ENCODE measurements around the gene GNAT3.

GNAT3 gene

DNA sequence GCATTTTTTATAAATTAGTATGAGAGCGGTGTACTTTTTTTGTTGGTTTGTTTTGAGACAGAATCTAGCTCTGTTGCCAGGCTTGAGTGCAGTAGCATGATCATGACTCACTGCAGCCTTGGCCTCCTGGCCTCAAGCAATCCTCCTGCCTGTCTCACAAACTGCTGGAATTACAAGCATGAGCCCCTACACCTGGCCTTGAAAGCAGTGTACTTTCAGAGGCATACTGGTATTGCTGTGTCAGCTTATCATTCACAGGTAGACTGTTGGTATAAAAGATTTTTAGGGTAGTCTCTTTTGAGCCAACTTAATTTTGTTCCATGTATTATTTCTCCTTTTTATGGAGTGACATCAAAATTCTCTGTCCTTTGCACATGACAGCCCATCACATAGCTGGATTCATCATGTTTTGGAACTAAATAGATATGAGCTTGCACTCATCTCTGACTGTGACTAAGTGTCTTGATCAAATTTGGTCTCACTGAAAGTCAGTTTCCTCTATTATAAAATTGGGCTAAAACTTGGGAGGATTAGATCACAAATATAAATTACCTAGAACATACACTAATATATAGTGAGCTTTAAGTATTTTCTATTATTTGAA lies 12.4 kb downstream of the GNAT3 start:
- peak; percentile 60 for DNase-seq

DNA sequence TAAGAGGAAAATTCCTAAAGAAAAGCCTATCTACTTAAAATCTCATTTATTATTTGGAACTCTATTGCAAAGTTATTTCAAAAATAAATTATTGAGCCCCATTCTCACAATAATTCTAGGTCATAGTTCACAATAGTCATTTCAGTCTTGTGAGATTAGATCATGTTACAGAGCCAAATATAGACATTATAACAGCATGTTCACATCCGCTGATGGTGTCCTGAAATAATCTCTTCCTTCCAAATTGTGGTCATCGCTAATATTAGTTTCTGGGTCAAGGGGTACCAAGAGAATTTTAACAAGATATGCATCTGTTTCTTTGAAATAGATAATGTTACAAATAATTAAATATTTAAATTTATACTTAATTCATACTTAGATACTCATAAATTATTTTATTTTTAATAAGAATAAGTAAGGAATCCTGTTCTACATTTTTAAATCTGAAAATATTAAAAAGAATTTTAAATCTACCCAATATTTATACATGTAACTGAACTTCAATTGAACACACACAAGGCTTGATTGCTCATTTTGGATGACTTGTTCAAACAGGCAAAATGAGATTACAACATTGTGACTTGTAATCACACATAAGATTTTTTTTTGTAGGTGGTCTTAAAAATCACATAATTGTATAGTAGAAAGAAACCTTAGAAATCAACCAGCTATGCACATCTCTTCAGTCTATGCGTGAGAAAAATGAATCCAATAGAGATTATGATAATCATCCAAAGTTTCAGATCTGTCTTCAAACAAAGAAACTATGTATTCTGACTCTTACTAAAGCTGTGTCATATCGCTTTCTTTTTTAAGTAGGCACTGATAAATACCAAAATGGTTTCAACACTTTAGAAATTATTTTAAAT lies 13.1 kb downstream of the GNAT3 start:
- DNase-seq, result no peak

DNA sequence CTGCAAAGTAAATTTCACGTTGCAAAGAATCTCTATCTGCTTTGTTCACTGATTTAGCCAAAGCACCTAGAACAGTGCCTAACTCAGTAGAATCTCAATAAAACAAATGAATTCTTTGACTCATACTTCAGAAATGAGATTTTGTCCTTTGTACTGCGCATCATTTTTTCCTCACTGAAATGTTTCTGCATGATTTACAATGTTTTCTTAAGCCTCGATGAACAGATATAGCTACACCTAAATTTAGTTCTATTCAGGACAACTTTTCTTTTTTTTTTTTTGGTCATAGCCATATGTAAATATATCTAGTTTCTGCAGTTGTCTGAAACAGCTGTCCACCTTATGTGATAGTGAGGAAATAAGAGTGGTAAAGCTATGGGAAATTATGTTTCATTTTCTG lies 15.3 kb downstream of the GNAT3 start:
- no peak for DNase-seq

DNA sequence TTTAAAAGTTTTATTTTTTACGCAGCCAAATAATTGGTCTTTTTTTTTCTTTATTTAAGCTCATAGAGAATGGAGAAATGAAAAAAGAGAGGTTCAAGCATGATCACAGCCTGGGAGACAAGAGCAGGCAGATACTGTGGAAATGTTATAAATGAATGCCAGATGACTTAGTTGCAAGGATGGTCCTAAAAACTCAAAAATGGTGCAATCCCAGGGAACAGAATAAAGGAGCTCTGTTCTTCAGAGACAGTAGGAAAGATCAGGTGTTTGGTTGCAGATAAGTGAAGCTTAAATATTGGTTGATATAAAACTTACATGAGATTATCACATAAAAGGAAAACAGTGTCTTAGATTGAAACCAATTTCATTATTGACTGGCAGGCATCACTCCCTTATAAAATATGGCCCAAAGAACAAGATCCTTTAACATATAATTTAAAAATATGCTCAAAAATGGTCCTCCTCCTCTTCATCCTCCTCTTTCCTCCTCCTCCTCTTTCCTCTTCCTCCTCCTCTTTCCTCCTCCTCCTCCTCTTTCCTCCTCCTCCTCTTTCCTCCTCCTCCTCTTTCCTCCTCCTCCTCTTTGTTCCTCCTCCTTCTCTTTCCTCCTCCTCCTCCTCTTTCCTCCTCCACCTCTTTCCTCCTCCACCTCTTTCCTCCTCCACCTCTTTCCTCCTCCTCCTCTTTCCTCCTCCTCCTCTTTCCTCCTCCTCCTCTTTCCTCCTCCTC lies 18.6 kb downstream of the GNAT3 start:
- DNase-seq, result no peak

DNA sequence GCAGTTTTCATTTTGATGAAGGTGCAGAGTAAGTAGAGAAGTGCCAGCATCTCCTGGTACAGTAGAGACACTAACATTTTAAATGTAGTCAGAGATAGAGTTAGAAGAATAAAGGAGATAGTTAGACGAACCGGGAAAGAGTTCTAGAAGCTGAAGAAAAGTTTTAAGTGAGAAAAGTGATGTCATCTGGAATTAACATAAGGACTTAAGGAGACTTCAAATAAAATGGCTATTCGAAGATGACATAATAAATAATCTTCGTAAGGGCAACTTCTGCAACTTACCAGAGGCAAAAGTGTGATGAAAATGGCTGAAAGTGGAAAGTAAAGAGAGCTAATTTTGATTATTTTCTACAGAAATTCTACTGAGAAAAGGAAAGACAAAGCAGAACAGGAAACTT lies 20.4 kb downstream of the GNAT3 start:
- DNase-seq, result no peak

DNA sequence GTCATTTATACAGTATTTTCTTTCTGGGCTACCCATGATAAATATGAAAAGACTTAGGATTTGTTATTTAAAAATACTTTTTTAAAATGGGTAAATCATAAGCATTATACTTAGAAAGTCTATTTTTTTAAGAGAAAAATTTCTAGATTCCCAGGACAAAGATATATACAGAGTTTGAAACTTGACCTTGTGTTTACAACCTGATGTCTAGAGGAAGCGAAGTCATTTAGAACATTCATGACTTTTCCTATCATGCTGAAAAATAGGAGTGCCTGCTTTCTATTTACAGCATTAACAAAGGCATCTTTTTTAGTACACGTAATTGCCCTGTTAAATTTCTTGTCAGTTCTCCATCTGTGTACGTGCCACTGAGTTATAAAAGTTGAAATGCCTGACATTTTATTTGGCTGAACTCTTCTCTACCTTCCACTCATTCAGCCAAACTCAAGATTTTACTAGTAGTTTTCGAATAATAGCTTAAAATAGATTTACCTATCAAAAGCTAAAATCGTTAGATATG lies 23.0 kb downstream of the GNAT3 start:
- DNase-seq, result no peak

DNA sequence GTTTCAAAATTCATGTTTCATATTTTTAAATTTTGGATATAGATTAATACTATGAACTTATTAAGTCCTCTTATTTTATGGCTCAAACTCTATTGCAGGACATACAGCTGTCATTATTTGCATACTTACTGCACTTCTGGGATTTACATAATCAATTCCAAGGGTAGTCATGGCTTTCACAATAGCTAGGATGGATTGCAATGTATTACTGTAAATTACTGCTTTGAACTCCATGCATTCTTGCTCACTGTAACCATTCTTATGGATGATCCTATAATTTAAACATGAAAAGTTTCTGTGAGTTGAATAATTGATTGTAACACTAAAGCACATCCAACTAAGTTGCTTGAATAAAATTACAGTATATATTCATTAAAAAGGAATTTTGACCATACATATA lies 23.5 kb downstream of the GNAT3 start:
- no peak for DNase-seq

DNA sequence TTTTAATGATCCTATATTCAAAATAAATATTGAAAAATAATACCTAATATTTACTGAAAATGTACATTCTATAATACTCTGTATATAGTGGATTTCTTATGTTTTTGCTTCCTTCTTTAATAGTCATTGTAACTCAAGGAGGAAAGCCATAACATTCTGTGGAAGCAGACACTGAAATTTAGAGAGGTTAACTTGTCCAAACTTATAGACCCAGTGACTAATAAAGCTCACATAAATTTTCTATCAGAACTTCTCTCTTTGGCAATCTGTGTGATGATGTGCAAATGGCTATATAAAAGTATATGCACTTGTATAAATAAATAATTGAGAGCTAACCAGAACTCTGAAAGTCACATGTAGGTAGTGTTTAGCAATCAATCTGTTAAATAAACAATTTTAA lies 26.1 kb downstream of the GNAT3 start:
- no peak for DNase-seq

DNA sequence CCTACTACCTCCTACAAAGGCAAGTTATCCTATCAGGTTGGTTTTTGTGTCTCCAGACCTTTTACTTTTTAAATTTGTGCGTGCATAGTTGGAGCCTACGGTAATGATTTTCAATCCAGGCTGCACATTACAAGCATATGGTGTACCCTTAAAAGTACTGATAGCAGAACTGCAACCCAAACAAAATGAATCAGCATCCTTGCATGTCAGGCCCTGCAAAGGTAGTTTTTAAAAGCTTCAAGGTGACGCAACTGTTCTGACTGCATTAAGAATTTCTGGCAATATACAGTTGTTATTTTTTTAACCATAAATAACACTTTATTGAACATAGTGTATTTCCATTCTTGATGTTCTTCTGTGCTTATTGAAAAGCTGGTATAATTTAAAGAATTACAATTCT lies 28.9 kb downstream of the GNAT3 start:
- no peak for DNase-seq

DNA sequence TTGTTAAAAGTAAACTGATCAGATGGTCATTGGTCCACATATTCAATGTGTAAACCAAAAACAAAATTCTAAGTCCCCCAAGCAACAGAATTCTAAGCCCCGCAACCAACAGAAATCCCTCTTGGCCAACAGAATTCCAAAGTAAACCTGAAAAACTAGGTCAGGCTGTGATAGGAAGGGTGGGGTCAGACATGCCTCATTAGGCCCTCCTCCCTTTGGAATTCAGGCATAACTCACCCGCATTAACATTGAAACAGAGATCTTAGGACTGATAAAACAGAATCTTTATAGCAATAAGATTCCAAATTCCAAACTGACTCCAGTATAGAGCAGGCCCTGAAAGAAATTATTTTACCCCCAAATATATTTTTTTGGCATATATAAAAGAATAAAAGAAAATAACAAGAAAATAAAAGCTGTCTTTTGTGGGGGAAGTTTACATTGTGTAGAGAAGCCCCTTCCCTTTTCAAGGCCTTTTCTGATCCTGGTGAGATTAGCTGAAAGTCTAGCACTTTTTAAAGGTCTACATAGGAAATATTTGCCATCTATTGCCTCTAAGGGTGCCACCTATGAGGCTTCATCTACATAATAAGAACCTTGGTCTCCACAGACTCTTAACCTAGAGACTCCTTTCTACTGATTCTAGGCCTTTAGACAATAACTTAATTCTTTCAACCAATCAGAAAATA lies 30.5 kb downstream of the GNAT3 start:
- DNase-seq, result no peak

DNA sequence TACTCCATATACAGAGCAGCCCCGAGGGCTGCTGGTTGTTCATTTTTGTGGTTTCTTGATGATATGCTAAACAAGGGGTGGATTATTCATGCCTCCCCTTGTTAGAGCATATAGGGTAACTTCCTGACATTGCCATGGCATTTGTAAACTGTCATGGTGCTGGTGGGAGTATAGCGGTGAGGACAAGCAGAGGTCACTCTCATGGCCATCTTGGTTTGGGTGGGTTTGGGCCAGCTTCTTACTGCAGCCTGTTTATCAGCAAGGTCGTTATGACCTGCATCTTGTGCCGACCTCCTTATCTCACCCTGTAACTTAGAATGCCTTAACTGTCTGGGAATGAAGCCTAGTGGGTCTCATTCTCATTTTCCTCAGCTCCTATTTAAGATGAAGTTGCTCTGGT lies 31.3 kb downstream of the GNAT3 start:
- peak; percentile 73 for DNase-seq

DNA sequence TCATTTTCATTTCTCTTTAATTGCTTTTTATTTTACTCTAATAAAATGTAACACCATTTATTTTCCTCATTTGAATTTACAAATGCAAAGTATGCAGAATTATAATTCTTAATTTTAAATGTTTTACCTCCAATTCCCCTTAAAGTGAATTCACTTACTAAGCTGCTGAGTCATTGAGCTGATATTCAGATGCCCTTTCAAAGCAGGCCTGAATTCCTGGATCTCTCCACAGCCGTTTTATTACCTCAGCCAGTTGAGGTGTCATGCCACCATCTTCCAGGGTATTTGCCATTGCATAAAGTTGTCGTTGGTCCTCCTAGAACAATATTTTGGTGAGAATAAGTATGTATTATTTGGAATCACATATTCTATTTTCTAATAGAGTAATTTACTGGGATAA lies 33.2 kb downstream of the GNAT3 start:
- DNase-seq, result peak; percentile 67

DNA sequence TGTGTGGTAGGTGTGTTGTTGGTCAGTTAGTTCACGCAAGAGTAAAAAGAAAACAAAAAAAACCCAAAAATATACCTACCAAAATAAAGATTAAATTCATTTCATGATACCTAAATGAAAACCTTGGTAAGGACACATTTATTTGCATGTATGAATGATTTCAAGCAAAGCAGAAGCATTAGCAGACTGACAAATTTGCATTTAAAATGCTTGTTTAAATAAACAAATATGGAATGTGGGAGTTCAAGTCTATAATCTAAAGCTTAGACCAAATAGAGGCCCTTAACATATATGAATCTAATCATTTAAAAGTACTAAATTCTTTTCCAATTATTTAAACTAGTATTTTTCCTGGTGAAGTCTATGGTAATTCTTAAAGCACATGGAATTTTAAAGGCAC lies 35.8 kb downstream of the GNAT3 start:
- no peak for DNase-seq

DNA sequence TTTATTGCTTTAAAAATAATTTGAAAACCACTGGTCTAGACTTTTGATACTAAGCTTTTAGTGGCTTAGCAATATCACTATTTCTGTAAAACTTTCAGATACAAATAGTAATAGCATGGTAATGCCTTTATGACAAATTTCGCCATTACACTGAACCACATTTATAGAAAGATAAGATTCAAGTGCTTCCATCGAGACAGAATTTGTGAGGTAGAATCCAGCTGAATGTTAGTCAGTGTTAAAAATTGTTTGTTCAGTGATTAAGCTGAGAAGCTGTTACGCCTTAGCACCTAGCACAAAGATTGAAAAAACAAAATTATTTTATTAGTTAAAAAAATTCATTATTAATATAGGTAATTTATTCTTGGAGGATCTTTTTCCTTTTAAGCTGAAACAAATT lies 36.5 kb downstream of the GNAT3 start:
- DNase-seq, result no peak

DNA sequence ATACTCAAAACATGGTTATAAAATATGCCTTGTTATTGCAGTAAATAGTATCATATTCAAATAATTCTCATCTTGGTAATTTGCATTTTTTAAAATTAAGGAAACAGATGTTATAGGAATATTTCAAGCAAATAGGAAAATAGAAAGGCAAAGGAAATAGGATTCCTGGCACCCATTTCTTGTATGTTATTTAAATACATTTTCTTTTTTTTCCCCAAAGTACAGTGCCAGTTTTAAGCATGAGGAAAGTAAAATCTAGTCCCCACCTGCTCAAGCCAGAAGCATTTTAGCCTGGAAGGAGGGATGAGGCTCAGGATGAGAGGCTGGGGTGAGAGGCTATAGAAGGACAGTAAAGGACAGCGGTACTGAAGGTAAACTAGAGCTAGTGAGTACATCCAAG lies 38.1 kb downstream of the GNAT3 start:
- no peak for DNase-seq

DNA sequence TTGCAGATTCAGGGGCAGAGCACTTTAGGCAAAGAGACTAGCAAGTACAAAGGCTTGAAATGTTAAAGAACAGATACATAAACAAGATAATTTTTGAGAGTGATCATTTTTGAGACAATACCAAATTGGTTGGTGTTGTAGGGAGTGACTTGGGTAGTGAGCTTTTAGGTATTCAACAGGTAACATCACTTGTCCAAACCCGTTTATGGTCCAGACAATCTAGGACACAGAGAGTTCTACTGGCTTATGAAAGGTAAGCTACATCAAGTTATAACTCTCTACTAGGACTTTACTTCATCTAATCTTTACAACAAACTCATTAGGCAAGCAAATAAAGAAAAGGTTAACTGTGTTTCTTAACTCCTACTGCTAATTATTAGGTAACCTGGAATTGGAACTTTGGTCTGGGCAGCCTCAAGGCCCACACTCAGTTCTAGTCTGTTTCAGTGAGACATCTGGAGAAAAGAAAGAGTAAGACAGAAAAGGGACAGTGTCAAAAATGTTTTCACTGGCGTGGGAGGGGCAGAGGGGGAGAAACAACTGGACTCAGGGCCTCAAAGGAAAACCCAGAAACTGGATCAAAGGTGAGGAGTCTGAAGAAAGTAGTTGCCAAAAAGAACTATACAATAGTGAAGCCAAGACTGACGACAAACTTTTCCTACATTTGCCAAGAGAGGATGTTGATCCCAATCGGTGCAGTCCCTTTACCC lies 39.2 kb downstream of the GNAT3 start:
- DNase-seq, result no peak

DNA sequence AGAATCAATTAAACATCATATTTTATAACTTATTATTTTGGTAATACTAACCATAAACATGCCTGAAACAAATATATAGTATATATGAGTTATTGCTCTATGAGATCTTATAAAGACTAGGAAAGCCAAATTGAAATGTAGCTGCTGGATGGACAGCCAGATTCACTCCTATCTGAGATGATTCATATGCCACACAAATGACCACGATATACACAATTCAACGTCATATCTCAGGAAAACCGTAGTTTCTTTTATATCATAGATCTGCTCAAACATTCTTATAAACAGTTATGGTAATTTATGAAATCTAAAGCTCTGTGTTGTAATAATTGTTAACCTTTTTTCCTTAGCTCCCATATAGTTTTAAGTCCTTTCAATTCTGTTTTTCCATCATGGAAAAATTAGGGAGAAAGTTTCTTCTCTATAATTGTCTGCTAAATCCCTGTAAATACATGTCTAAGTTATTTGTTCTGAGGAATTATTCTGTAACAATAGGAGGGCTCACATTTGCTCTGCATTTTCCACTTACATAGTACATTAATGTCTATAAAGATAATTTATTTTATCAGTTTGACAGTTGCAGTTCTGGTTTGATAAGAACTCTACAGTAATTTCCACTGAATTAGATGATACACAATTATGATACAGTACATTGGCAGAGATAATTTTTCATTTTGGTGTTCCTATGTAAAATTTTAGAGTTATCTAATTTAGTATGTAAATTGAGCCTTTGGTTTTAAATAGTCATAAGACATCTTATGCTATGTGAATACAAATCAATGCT lies 42.7 kb downstream of the GNAT3 start:
- DNase-seq, result peak; percentile 58

DNA sequence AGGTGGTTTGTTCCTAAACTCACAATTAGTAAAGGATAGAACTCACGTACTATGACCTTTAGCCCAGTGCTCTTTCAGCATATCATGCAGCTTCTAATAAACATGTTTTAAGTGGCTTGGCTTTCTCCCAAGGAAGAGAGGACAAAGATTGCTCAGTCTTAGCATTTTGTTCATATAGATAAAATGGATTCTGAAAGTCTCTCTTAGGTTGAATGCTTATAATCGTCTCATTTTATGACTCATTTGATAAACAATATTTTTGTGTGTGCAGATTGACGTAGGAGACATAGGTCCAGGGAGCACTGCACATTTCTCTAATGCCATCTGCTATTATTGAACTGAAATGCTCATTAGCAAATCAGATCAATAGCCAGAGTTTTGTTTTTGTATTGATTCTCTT lies 44.8 kb downstream of the GNAT3 start:
- DNase-seq, result peak; percentile 65

DNA sequence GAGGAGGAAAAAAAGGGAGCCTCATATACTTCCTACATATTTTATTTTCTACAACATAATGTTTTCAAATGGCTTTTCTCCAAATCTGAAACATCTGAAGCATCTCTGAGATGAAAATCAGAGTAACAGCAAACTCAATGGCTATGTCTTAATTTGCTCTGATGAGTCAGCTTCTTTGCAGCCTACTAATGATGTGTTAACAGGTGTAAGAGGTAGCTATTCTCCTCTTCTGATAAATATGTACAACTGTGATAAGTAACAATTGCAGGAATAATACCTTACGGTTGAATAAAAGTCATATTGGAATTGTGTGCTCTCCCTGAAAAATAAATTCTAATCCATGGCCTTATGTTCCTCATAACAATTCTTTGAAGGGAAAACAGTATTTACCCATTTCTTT lies 45.2 kb downstream of the GNAT3 start:
- DNase-seq, result no peak

DNA sequence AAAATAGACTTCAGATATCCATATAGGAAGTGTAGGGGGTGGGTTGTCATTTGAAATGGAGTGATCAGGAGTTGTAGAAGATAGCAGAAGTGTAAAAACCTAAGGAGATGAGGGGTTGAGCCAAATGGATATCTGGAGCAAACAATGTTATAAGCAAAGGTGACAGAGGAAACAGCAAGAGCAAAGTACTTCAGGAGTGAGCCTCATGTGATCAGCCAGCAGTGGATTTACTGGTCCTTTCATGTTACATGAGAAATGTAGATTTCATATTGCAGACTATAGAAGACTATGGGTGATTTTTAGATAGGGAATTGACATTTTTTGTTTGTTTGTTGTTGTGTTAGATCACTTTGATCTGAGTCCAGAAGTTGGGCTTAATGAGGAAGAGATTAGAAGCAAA lies 47.7 kb downstream of the GNAT3 start:
- no peak for DNase-seq

DNA sequence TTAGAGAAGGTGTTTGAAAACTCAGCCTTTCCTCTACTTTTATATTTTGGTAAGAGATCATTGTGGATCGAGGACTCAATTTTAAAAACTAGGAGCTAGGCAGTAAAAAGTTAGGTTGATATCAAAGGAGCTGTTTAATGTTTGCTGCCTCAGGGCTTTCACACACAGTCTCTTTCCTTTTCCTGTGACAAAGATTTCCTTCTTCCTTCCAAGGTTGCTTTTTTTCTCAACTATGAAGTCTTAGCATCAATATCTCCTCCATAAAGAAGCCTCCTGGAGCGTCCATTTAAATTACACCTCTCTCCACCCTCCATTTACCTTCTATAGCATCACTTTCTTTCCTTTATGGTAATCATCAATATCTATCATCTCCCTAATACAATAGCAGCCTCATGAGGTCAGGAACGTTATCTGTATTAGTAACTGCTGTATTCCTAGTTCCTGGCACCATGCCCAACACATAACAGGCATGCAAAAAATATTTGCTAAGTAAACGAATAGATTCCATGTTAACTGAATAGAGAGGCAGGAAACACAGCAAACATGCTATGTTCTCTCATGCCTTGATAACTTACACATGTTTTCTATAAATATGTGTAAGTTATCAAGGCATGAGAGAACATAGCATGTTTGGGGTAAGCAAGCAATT lies 48.5 kb downstream of the GNAT3 start:
- no peak for DNase-seq
